Loucy (cell line): ENCODE data around the gene MIA.

Experiments used
- H2AFZ ChIP-seq: fragments of 200-600 bp; sonication (generic); 2 replicates; pipeline ENCODE4 v1.6.0; 2016; ENCODE audit warnings: antibody characterized with exemption, mild to moderate bottlenecking, low read length, moderate library complexity
- H3F3A ChIP-seq: fragments of 200-600 bp; 2 replicates; pipeline ENCODE4 v1.6.0; 2016; ENCODE audit warnings: antibody characterized with exemption, low read depth, mild to moderate bottlenecking
- H3K27me3 ChIP-seq: fragments of 200-600 bp; sonication (generic); 2 replicates; pipeline ENCODE4 v1.6.1; 2014; ENCODE audit warnings: low read length, mild to moderate bottlenecking; ENCODE audit not compliant: insufficient read depth, poor library complexity, severe bottlenecking
- H3K36me3 ChIP-seq: fragments of 200-600 bp; sonication (generic); 2 replicates; pipeline ENCODE4 v1.6.1; 2016; ENCODE audit warnings: low read length; ENCODE audit not compliant: insufficient read depth
- H3K4me1 ChIP-seq: fragments of 200-600 bp; sonication (generic); 2 replicates; pipeline ENCODE4 v1.5.1; 2014; ENCODE audit warnings: low read length, mild to moderate bottlenecking; ENCODE audit not compliant: insufficient read depth, poor library complexity, severe bottlenecking
- H3K4me2 ChIP-seq: fragments of 200-600 bp; sonication (generic); 2 replicates; pipeline ENCODE4 v1.6.0; 2014; ENCODE audit warnings: antibody characterized with exemption, low read length, low read depth, mild to moderate bottlenecking; ENCODE audit not compliant: poor library complexity, severe bottlenecking
- H3K4me3 ChIP-seq: fragments of 200-600 bp; sonication (generic); 2 replicates; pipeline ENCODE4 v1.5.1; 2014; ENCODE audit warnings: low read length, mild to moderate bottlenecking, mixed read lengths; ENCODE audit not compliant: poor library complexity, severe bottlenecking
- H3K79me2 ChIP-seq: fragments of 200-600 bp; sonication (generic); 2 replicates; pipeline ENCODE4 v1.6.1; 2014; ENCODE audit warnings: low read length; ENCODE audit not compliant: insufficient read depth
- H3K9ac ChIP-seq: fragments of 200-600 bp; sonication (generic); 2 replicates; pipeline ENCODE4 v1.6.0; 2014; ENCODE audit warnings: mild to moderate bottlenecking, low read depth, low read length, moderate library complexity; ENCODE audit not compliant: poor library complexity, severe bottlenecking
- H3K9me2 ChIP-seq: fragments of 200-600 bp; sonication (generic); replicated peaks from 2 replicates; pipeline ENCODE4 v1.6.1; 2016; ENCODE audit warnings: low read depth, low read length, mixed read lengths
- H3K9me3 ChIP-seq: fragments of 200-600 bp; sonication (generic); 2 replicates; pipeline ENCODE4 v1.6.1; 2014; ENCODE audit warnings: mild to moderate bottlenecking, antibody characterized with exemption, low read length, low read depth; ENCODE audit not compliant: insufficient read depth
- H4K20me1 ChIP-seq: fragments of 200-600 bp; sonication (generic); 2 replicates; pipeline ENCODE4 v1.6.0; 2014; ENCODE audit warnings: antibody characterized with exemption, low read length, mild to moderate bottlenecking; ENCODE audit not compliant: insufficient read depth, poor library complexity, severe bottlenecking
- CTCF ChIP-seq: fragments of 200-600 bp; sonication (generic); conservative IDR thresholded peaks from 2 replicates; pipeline ENCODE4 v1.5.1; 2014; ENCODE audit warnings: mild to moderate bottlenecking, antibody characterized with exemption, low read length
- EZH2phosphoT487 ChIP-seq: fragments of 200-600 bp; IDR thresholded peaks from 2 replicates; pipeline ENCODE4 v1.6.1; 2018; ENCODE audit warnings: antibody characterized with exemption, mild to moderate bottlenecking, moderate library complexity, borderline replicate concordance

Gene MIA

GRCh38 chr19:40798683-40799557, 23.6 kb downstream of the MIA start, which contains the start of gene EGLN2:
Gene EGLN2, plus strand, starts transcription at chr19:40799191. Its CDS starts 1,382 bp downstream, at chr19:40800573.
- Histone ChIP-seq H2AFZ (peak within 1 kb of the TSS; percentile 95), H3K36me3 (no peaks in the 10 kb centered on the region), H3K9me2 (no peaks in the 10 kb centered on the region), H3K9me3 (no peaks in the 10 kb centered on the region), H3K4me1 (peaks cover 46% of the 10 kb centered on the region), H4K20me1 (peaks cover 46% of the 10 kb centered on the region), H3K4me2 (peak within 1 kb of the TSS; percentile 87), H3K27me3 (no peaks in the 10 kb centered on the region), H3K79me2 (peaks cover 49% of the 10 kb centered on the region), H3F3A (0 out of 2 replicates have a peak, but pooled peaks cover 3% of the 10 kb centered on the region), H3K9ac (peak within 1 kb of the TSS; percentile 94), H3K4me3 (peak within 1 kb of the TSS; percentile 96)
- TF ChIP-seq CTCF (no peak), EZH2phosphoT487 (no peak)

GRCh38 chr19:40799558-40800338, 24.4 kb downstream of the MIA start:
- Histone ChIP-seq H3K4me3 (peak overlapping the region; percentile 96), H3K4me2 (peak overlapping the region; percentile 87), H2AFZ (no peak overlapping the region), H3K9me2 (no peaks in the 10 kb centered on the region), H3K79me2 (peaks cover 58% of the 10 kb centered on the region), H3K27me3 (no peaks in the 10 kb centered on the region), H4K20me1 (peaks cover 54% of the 10 kb centered on the region), H3K4me1 (peaks cover 54% of the 10 kb centered on the region), H3F3A (0 out of 2 replicates have a peak, but pooled peaks cover 3% of the 10 kb centered on the region), H3K9me3 (no peaks in the 10 kb centered on the region), H3K36me3 (no peaks in the 10 kb centered on the region), H3K9ac (peak overlapping the region; percentile 94)
- TF ChIP-seq EZH2phosphoT487 = no peak
- TF ChIP-seq CTCF = no peak

GRCh38 chr19:40800339-40800996, 25.1 kb downstream of the MIA start:
- peak overlapping the region; percentile 87 for H3K4me2 ChIP-seq
- TF ChIP-seq CTCF (no peak), EZH2phosphoT487 (no peak)
- H4K20me1 ChIP-seq = peaks cover 61% of the 10 kb centered on the region
- no peaks in the 10 kb centered on the region; the same call in 1 of the 2 replicates for H3K36me3 ChIP-seq
- H3K79me2 ChIP-seq = peaks cover 65% of the 10 kb centered on the region
- 0 out of 2 replicates have a peak, but pooled peaks cover 3% of the 10 kb centered on the region for H3F3A ChIP-seq
- H3K9me3 ChIP-seq = no peaks in the 10 kb centered on the region
- H3K9me2 ChIP-seq = no peaks in the 10 kb centered on the region
- H3K4me1 ChIP-seq = peaks cover 61% of the 10 kb centered on the region
- no peak overlapping the region for H2AFZ ChIP-seq
- no peaks in the 10 kb centered on the region for H3K27me3 ChIP-seq
- peak overlapping the region; percentile 96 for H3K4me3 ChIP-seq
- H3K9ac ChIP-seq = peak overlapping the region; percentile 94
